ENCODE results near the gene APOO. TPM values are rescaled to one million over a fixed set of nuclear protein-coding genes. Genes with fewer than 3 reads are reported as not detected.
"Not testable (repeated sequence)": the region's sequence is repeated elsewhere in the genome, so short reads cannot be mapped to it uniquely, and the experiment has no call there.

Gene APOO
- total RNA-seq, 4 donors from 2014 or later = 2.0 to 21.9 (median 11.2) TPM

DNA sequence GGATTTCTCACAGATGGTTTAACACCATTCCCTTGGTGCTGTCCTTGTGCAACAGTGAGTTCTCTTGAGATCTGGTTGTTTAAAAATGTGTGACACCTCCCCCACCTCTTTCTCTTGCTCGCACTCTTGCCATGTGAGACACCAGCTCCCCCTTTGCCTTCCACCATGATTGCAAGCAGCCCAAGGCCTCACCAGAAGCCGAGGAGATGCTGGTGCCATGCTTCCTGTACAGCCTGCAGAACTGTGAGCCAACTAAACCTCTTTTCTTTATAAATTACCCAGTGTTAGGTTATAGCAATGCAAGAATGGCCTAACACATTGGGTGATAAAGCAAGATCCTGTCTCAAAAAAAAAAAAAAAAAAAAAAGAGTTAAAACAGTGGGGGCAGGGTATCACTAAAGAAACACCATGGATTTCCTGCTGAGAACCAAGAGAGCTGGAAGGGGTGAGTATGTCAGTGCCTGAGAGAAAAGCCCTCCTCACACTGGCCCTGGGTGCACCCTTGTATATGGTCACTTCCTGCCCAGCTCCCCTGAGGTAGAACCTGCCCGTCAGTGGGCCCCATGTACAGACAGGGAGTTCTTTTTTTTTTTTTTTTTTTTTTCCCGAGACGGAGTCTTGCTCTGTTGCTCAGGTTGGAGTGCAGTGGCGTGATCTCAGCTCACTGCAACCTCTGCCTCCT is 46.4 kb downstream of the APOO start:
- no peak overlapping the region for H3K4me3 ChIP-seq
- intact Hi-C loops (cut with DNase I; ENCODE audit: low total_unique reads) = no loop called here
- H3K36me3 ChIP-seq = no peaks in the 10 kb centered on the region
- no peaks in the 10 kb centered on the region for H3K9me3 ChIP-seq
- no peak for DNase-seq
- TF ChIP-seq CTCF (IDR thresholded peaks at IDR 0.05) (no peak), POLR2A (IDR thresholded peaks at IDR 0.05) (no peak)
- no peak overlapping the region for H3K27ac ChIP-seq
- H3K4me1 ChIP-seq = no peaks in the 10 kb centered on the region
- no peaks in the 10 kb centered on the region for H3K27me3 ChIP-seq

DNA sequence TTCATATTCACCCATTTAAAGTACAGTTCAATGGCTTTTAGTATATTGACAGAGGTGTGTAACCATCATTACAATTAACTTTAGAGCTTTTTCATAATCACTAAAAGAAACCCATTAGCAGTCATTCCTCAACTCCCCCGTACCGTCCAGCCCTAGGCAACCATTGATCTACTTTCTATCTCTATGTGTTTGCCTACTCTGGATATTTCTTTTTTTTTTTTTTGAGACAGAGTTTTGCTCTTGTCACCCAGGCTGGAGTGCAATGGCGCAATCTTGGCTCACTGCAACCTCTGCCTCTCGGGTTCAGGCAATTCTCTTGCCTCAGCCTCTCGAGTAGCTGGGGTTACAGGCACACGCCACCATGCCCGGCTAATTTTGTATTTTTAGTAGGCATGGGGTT is 48.5 kb downstream of the APOO start:
- H3K4me3 ChIP-seq; H3K4me1 ChIP-seq; H3K9me3 ChIP-seq; H3K27me3 ChIP-seq; intact Hi-C loops (cut with DNase I; ENCODE audit: low total_unique reads); H3K36me3 ChIP-seq; H3K27ac ChIP-seq; DNase-seq: not testable (repeated sequence)

DNA sequence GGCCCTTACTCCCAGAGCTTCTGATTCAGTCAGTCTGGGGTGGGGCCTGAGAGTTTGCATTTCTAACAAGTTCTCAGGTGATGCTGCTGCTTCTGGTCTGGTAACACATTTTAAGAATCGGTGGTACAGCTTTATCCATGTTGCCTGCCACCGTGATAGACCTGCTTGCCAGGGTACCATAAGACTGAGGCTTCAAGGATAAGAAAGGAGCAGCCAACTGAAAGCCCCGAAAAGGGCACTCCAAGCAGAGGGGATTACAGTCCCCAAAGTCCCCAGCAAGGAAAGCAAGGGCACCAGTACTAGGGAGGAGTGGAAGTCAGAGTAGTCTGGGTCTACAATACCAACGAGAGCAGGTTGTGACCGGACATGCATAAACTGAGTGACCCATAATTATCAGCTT is 49.8 kb downstream of the APOO start:
- no peak for DNase-seq
- Histone ChIP-seq H3K9me3 (no peaks in the 10 kb centered on the region), H3K36me3 (no peaks in the 10 kb centered on the region), H3K4me1 (no peaks in the 10 kb centered on the region), H3K4me3 (no peak overlapping the region), H3K27me3 (no peaks in the 10 kb centered on the region), H3K27ac (no peak overlapping the region)
- TF ChIP-seq POLR2A (IDR thresholded peaks at IDR 0.05) = no peak
- TF ChIP-seq CTCF (IDR thresholded peaks at IDR 0.05) = no peak
- intact Hi-C loops (cut with DNase I; ENCODE audit: low total_unique reads) = no loop called here

DNA sequence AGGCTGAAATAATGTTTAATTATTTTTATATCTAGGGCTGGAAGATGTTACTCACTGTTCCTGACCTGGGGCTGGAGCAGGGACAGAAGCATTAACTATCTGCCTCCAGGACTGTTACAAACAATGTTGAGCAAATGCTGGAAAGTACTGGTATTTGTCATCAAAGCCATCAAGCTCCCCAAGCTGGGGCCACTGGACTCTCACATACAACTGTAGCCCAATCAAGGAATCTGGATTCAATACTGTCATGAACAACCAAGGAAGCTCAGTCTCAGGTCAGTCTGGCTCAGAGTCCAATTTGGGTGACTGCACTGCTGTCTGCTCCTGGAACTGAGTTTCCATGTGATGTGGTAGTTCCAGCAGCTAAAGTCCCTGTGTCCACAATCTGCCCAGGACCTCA is 50.4 kb downstream of the APOO start:
- no peaks in the 10 kb centered on the region for H3K9me3 ChIP-seq
- H3K4me1 ChIP-seq = no peaks in the 10 kb centered on the region
- no peak overlapping the region for H3K27ac ChIP-seq
- H3K4me3 ChIP-seq = no peak overlapping the region
- TF ChIP-seq CTCF (IDR thresholded peaks at IDR 0.05) (no peak), POLR2A (IDR thresholded peaks at IDR 0.05) (no peak)
- intact Hi-C loops (cut with DNase I; ENCODE audit: low total_unique reads) = no loop called here
- DNase-seq = no peak
- no peaks in the 10 kb centered on the region for H3K36me3 ChIP-seq
- no peaks in the 10 kb centered on the region for H3K27me3 ChIP-seq

DNA sequence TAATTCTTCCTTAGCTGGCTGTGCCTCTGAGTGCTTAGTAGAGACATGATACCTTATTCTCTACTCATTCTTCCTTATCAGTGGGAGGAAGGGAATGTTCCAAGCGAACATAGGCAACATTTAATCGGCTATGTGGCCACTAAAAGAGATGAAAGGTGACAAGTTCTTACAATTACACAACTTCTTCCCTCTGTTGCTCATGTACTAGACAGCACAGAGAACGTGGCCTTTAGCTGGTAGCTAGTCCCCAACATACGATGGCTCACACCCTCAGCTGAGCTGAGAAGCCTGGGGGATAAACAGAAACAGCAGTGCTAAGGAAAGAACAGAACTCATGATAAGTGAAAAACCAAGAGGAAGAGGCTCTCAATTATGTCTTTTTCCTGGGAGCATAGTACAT is 52.2 kb downstream of the APOO start:
- TF ChIP-seq POLR2A (IDR thresholded peaks at IDR 0.05) = no peak
- no peaks in the 10 kb centered on the region for H3K4me1 ChIP-seq
- DNase-seq = no peak
- H3K36me3 ChIP-seq = no peaks in the 10 kb centered on the region
- no peak overlapping the region for H3K4me3 ChIP-seq
- H3K27me3 ChIP-seq = no peaks in the 10 kb centered on the region
- H3K27ac ChIP-seq = no peak overlapping the region
- intact Hi-C loops (cut with DNase I; ENCODE audit: low total_unique reads) = no loop called here
- no peaks in the 10 kb centered on the region for H3K9me3 ChIP-seq

DNA sequence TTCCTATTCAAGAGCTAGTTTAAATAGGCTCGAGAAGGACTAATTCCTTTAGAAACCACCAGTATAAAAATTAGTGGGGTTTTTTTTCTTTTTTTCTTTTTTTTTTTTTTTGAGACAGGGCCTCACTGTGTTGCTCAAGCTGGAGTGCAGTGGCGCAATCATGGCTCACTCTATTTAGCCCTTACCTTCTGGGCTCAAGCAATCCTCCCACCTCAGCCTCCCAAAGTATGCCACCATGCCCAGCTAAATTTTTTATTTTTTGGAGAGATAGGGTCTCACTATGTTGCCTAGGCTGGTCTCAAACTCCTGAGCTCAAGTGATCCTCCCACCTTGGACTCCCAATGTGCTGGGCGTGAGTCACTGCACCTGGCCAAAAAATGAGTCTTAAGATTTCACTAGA is 52.8 kb downstream of the APOO start:
- no peaks in the 10 kb centered on the region for H3K27me3 ChIP-seq
- H3K9me3 ChIP-seq = no peaks in the 10 kb centered on the region
- DNase-seq = no peak
- H3K4me3 ChIP-seq = no peak overlapping the region
- H3K36me3 ChIP-seq = no peaks in the 10 kb centered on the region
- no peaks in the 10 kb centered on the region for H3K4me1 ChIP-seq
- no peak overlapping the region for H3K27ac ChIP-seq
- intact Hi-C loops (cut with DNase I; ENCODE audit: low total_unique reads) = no loop called here
- TF ChIP-seq CTCF (IDR thresholded peaks at IDR 0.05) (no peak), POLR2A (IDR thresholded peaks at IDR 0.05) (no peak)

Data from uterus (tissue), 4 donors.